Lower leg skin (tissue), 3 donors: ENCODE data around the gene FBXL13.

ENCODE experiments used
- POLR2A ChIP-seq, 2 donors: fragments of 450-650 bp; IDR thresholded peaks; one replicate each; pipeline ENCODE4 v1.6.1; 2016 to 2017; ENCODE audit warnings: antibody characterized with exemption in 2 of 2, mild to moderate bottlenecking in 1 of 2, moderate library complexity in 1 of 2
- TF ChIP-seq, protein P1 (sequence below), 3 donors: fragments of 450-650 bp; IDR thresholded peaks; one replicate each; pipeline ENCODE4 v1.5.1; 2016; ENCODE audit warnings: antibody characterized with exemption in 3 of 3, mild to moderate bottlenecking in 3 of 3, moderate library complexity in 2 of 3

DNA sequence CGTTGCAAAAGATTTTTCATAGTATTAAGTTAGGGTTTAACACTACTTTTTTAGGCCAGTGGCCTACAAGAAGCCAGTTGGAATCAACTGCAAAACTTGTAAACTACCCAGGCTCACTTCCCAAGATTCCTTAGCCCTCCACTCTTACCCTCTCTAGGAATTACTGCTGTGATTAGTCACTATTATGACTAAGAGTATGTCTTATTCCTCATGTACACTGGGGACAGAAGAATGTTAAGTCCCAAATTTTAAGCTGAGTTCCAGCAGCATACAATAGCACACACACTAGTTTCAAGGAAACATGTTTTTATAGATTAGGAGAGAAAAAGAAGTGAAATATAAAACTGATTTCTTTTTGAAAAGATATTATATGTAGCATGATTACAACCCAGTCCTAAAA, 42.8 kb downstream of the FBXL13 start:
- no peak for TF ChIP-seq POLR2A (IDR thresholded peaks at IDR 0.05)
- TF ChIP-seq, protein P1, sequence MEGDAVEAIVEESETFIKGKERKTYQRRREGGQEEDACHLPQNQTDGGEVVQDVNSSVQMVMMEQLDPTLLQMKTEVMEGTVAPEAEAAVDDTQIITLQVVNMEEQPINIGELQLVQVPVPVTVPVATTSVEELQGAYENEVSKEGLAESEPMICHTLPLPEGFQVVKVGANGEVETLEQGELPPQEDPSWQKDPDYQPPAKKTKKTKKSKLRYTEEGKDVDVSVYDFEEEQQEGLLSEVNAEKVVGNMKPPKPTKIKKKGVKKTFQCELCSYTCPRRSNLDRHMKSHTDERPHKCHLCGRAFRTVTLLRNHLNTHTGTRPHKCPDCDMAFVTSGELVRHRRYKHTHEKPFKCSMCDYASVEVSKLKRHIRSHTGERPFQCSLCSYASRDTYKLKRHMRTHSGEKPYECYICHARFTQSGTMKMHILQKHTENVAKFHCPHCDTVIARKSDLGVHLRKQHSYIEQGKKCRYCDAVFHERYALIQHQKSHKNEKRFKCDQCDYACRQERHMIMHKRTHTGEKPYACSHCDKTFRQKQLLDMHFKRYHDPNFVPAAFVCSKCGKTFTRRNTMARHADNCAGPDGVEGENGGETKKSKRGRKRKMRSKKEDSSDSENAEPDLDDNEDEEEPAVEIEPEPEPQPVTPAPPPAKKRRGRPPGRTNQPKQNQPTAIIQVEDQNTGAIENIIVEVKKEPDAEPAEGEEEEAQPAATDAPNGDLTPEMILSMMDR (IDR thresholded peaks at IDR 0.05): no peak
